Upper lobe of right lung (tissue), 1 donor: ENCODE results near the gene TENM4. TPM values are rescaled to one million over a fixed set of nuclear protein-coding genes. Genes with fewer than 3 reads are reported as not detected.

Source experiments
- ATAC-seq: fragments of 200-7000 bp; cut with Tn5 transposase; one replicate; pipeline ENCODE4 v1.9.1; 2020; ENCODE audit warnings: mild to moderate bottlenecking, moderate library complexity
- DNase-seq: peaks from one replicate; pipeline ENCODE4 v3.0.0-alpha.2; 2020
- H3K27ac ChIP-seq: fragments of 200-600 bp; one replicate; pipeline ENCODE4 v1.8.0; 2022
- H3K27me3 ChIP-seq: fragments of 200-600 bp; one replicate; pipeline ENCODE4 v1.8.0; 2022; ENCODE audit warnings: mild to moderate bottlenecking
- H3K36me3 ChIP-seq: fragments of 200-600 bp; one replicate; pipeline ENCODE4 v1.8.0; 2022
- H3K4me1 ChIP-seq: fragments of 200-600 bp; one replicate; pipeline ENCODE4 v1.8.0; 2022
- H3K4me3 ChIP-seq: fragments of 200-600 bp; one replicate; pipeline ENCODE4 v1.8.0; 2022; ENCODE audit warnings: mild to moderate bottlenecking
- H3K9me3 ChIP-seq: fragments of 200-600 bp; one replicate; pipeline ENCODE4 v1.8.0; 2022
- CTCF ChIP-seq: fragments of 200-600 bp; IDR thresholded peaks from one replicate; pipeline ENCODE4 v1.8.0; 2022; ENCODE audit warnings: antibody characterized with exemption
- intact Hi-C: fragments of 100-400 bp; cut with DNase I; formaldehyde crosslinking; loops from one replicate; pipeline ENCODE4 v1.11.0; 2022
- total RNA-seq: library from RNA; stranded (reverse); fragmentation: NEBNext Ultra II Directional; extraction: Animal tissue kit (Norgen Biotek cat#: 25700); gene quantifications from one replicate; pipeline ENCODE4 v1.2.1, GENCODE V29; 2021
- donor health status: DM: no; HTN: yes; CAD: no; lungs with severe emphysema.

The TENM4 gene
- total RNA-seq, 1 donor from 2014 or later: 4.3 TPM

GRCh38 chr11:78876676-78877075 is 564.2 kb downstream of the TENM4 start:
- no peak for TF ChIP-seq CTCF
- H3K4me1 ChIP-seq: no peaks in the 10 kb centered on the region
- H3K9me3 ChIP-seq: no peaks in the 10 kb centered on the region
- H3K36me3 ChIP-seq: no peaks in the 10 kb centered on the region
- no peaks in the 10 kb centered on the region for H3K27me3 ChIP-seq
- no peak overlapping the region for H3K4me3 ChIP-seq
- no peak overlapping the region for H3K27ac ChIP-seq
- intact Hi-C loops: no loop called here
- ATAC-seq: no peak
- DNase-seq: no peak

- H3K27ac ChIP-seq: no peak overlapping the region
- ATAC-seq: no peak
- H3K9me3 ChIP-seq: no peaks in the 10 kb centered on the region
- DNase-seq: no peak
- H3K4me3 ChIP-seq: no peak overlapping the region
- intact Hi-C loops: no loop called here
- H3K4me1 ChIP-seq: no peaks in the 10 kb centered on the region
- no peak for TF ChIP-seq CTCF
- H3K27me3 ChIP-seq: no peaks in the 10 kb centered on the region
- H3K36me3 ChIP-seq: no peaks in the 10 kb centered on the region
Observed at GRCh38 chr11:78870655-78871054, 570.2 kb downstream of the TENM4 start.

- H3K4me1 ChIP-seq: no peaks in the 10 kb centered on the region
- no peak for DNase-seq
- H3K9me3 ChIP-seq: no peaks in the 10 kb centered on the region
- intact Hi-C loops: no loop called here
- no peaks in the 10 kb centered on the region for H3K36me3 ChIP-seq
- no peaks in the 10 kb centered on the region for H3K27me3 ChIP-seq
- no peak for ATAC-seq
- no peak overlapping the region for H3K4me3 ChIP-seq
- no peak overlapping the region for H3K27ac ChIP-seq
- no peak for TF ChIP-seq CTCF
Observed at GRCh38 chr11:78869293-78869692, 571.5 kb downstream of the TENM4 start.

GRCh38 chr11:78868563-78868962 is 572.3 kb downstream of the TENM4 start:
- Histone ChIP-seq H3K36me3 (no peaks in the 10 kb centered on the region), H3K27ac (no peak overlapping the region), H3K9me3 (no peaks in the 10 kb centered on the region), H3K4me3 (no peak overlapping the region), H3K27me3 (no peaks in the 10 kb centered on the region), H3K4me1 (no peaks in the 10 kb centered on the region)
- intact Hi-C loops: no loop called here
- no peak for ATAC-seq
- no peak for TF ChIP-seq CTCF
- no peak for DNase-seq

- no peaks in the 10 kb centered on the region for H3K9me3 ChIP-seq
- no peak for ATAC-seq
- intact Hi-C loops: no loop called here
- no peaks in the 10 kb centered on the region for H3K36me3 ChIP-seq
- H3K4me3 ChIP-seq: no peak overlapping the region
- no peak overlapping the region for H3K27ac ChIP-seq
- H3K27me3 ChIP-seq: no peaks in the 10 kb centered on the region
- no peak for TF ChIP-seq CTCF
- no peak for DNase-seq
- no peaks in the 10 kb centered on the region for H3K4me1 ChIP-seq
Observed at GRCh38 chr11:78860720-78861422, 580.0 kb downstream of the TENM4 start.

- H3K36me3 ChIP-seq: no peaks in the 10 kb centered on the region
- no peak overlapping the region for H3K4me3 ChIP-seq
- H3K4me1 ChIP-seq: no peaks in the 10 kb centered on the region
- no peaks in the 10 kb centered on the region for H3K27me3 ChIP-seq
- no peak for TF ChIP-seq CTCF
- DNase-seq (no peak), ATAC-seq (no peak)
- intact Hi-C loops: no loop called here
- H3K9me3 ChIP-seq: no peaks in the 10 kb centered on the region
- H3K27ac ChIP-seq: no peak overlapping the region
Observed at GRCh38 chr11:78857688-78858087, 583.1 kb downstream of the TENM4 start.
